Measurements from ENCODE around the gene TXLNG.

The TXLNG gene

GRCh38 chrX:16870862-16871815, 84.9 kb downstream of the TXLNG start:
- no peak for DNase-seq (ENCODE audit: extremely low read depth in 1 of 2, low read depth in 1 of 2)

- no peak for DNase-seq (ENCODE audit: extremely low read depth in 1 of 2, low read depth in 1 of 2)
Measured at GRCh38 chrX:16873106-16873505, 86.8 kb downstream of the TXLNG start.

DNA sequence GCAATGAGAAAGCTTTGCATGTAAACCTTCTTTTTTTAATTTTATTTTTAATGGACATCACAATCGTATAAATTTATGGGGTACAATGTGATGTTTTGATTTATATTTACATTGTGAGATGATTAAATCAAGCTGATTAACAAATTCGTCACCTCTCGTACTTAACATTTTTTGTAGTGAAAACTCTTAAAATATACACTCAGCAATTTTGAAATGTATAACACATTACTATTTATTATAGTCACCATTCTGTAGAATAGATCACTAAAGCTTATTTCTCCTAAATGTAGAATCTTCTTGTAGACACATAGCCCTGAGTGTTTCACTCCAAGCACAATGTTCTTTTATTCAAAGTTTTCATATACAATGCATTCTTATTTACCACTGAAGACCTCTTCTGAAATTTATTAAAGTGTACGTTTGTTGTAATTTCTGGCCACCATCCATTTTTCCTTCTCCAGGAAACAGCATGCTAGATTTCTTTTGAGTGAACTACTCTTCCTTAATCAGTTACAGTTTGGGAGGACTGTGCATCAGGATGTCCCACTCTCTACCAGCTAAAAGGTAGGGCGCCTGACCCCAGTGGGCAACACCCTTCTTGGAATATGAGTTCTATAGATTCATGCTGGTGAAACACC, 88.3 kb downstream of the TXLNG start:
- DNase-seq (ENCODE audit: extremely low read depth in 1 of 2, low read depth in 1 of 2) = no peak

DNA sequence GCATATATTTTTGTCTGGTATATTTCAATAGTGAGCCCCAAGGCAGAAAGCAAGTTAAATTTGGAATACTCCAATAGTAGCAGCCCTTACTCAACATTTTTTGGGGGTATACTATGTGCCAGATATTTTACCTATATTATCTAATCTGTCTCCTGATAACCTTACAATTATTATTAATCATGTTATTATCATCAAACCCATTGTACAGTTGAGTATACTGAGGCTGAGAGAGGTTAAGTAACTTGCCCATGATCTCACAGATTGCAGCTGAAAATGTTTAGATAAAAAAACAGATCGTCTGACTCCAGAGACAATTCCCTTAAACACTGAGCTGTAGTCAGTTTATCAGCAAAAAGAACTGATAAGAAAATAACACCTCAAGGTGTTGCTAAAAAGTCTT, 90.4 kb downstream of the TXLNG start:
- no peak for DNase-seq (ENCODE audit: extremely low read depth in 1 of 2, low read depth in 1 of 2)

DNA sequence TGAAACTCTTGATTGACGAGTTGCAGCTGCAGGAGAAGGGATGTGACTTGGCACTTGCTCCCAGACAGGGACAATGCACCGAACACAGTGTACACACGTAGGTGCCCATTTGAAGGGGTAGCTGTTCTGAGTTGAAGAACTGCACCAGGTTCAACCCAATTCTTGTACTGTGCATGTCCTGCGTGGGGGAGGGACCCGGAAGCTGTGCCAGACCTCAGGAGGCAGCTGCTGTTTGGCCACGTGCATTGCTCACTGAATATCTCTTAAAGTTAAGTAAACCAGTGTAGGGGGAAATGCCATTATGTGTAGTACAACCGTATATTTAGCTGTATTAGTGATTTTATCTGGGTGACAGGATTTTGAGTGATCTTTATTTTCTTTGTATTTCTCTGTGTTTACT, 95.9 kb downstream of the TXLNG start:
- no peak for DNase-seq (ENCODE audit: extremely low read depth in 1 of 2, low read depth in 1 of 2)

GRCh38 chrX:16882702-16883486, 96.6 kb downstream of the TXLNG start:
- DNase-seq (ENCODE audit: extremely low read depth in 1 of 2, low read depth in 1 of 2) = peak; percentile 35 to 50

GRCh38 chrX:16883487-16883804, 97.2 kb downstream of the TXLNG start:
- DNase-seq (ENCODE audit: extremely low read depth in 1 of 2, low read depth in 1 of 2) = no peak

DNA sequence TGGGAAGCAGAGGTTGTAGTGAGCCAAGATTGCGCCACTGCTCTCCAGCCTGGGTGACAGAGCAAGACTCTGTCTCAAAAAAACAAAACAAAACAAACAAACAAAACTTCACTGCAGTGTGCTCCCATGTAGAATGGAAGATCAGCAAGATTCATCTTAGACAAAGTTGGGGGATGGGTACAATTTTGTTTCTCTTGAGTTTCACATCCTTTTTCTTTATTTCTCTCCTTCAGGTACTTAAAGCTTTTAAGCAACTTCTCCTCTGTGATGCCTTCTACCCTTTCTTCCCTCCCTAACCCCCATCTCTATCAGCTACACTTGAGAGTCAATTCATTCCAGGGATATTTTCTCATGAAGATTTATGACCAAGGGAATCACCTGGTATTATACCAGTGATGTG, 99.4 kb downstream of the TXLNG start:
- DNase-seq (ENCODE audit: extremely low read depth in 1 of 2, low read depth in 1 of 2) = no peak

GRCh38 chrX:16892504-16893362, 106.5 kb downstream of the TXLNG start:
- DNase-seq (ENCODE audit: extremely low read depth in 1 of 2, low read depth in 1 of 2) = no peak

Data from activated CD8-positive, alpha-beta memory T cell treated with anti-CD3 and anti-CD28 coated beads for 1 hour (primary cell).